ENCODE measurements around the gene PTTG1IP2.

PTTG1IP2 gene

GRCh38 chr7:90485734-90486316 is 16.4 kb downstream of the PTTG1IP2 start:
- Histone ChIP-seq H3K4me3 (ENCODE audit: low read depth in 1 of 2, low read length in 2 of 2) (no peak overlapping the region), H3K36me3 (ENCODE audit: insufficient read depth, low read length) (no peaks in the 10 kb centered on the region), H3K9me3 (ENCODE audit: low read length) (no peaks in the 10 kb centered on the region), H3K27me3 (ENCODE audit: control insufficient read depth in 1 of 2, insufficient read depth in 2 of 2, low read length in 2 of 2) (no peaks in the 10 kb centered on the region), H3K27ac (ENCODE audit: low read depth, low read length) (no peak overlapping the region), H3K9ac (ENCODE audit: low read length) (no peak overlapping the region), H3K4me1 (ENCODE audit: insufficient read depth, low read length) (no peaks in the 10 kb centered on the region)

GRCh38 chr7:90487808-90488207 is 18.4 kb downstream of the PTTG1IP2 start:
- Histone ChIP-seq H3K4me3 (ENCODE audit: low read depth in 1 of 2, low read length in 2 of 2) (no peak overlapping the region), H3K36me3 (ENCODE audit: insufficient read depth, low read length) (no peaks in the 10 kb centered on the region), H3K4me1 (ENCODE audit: insufficient read depth, low read length) (no peaks in the 10 kb centered on the region), H3K27me3 (ENCODE audit: control insufficient read depth in 1 of 2, insufficient read depth in 2 of 2, low read length in 2 of 2) (no peaks in the 10 kb centered on the region), H3K9ac (ENCODE audit: low read length) (no peak overlapping the region), H3K27ac (ENCODE audit: low read depth, low read length) (no peak overlapping the region), H3K9me3 (ENCODE audit: low read length) (no peaks in the 10 kb centered on the region)

- H3K9ac ChIP-seq (ENCODE audit: low read length), result no peak overlapping the region
- no peaks in the 10 kb centered on the region for H3K4me1 ChIP-seq (ENCODE audit: insufficient read depth, low read length)
- no peaks in the 10 kb centered on the region for H3K36me3 ChIP-seq (ENCODE audit: insufficient read depth, low read length)
- no peak overlapping the region for H3K4me3 ChIP-seq (ENCODE audit: low read depth in 1 of 2, low read length in 2 of 2)
- H3K9me3 ChIP-seq (ENCODE audit: low read length), result no peaks in the 10 kb centered on the region
- H3K27ac ChIP-seq (ENCODE audit: low read depth, low read length), result no peak overlapping the region
- no peaks in the 10 kb centered on the region for H3K27me3 ChIP-seq (ENCODE audit: control insufficient read depth in 1 of 2, insufficient read depth in 2 of 2, low read length in 2 of 2)
Observed at GRCh38 chr7:90488220-90488619, 18.8 kb downstream of the PTTG1IP2 start.

- Histone ChIP-seq H3K9me3 (ENCODE audit: low read length) (no peaks in the 10 kb centered on the region), H3K27ac (ENCODE audit: low read depth, low read length) (no peak overlapping the region), H3K4me3 (ENCODE audit: low read depth in 1 of 2, low read length in 2 of 2) (no peak overlapping the region), H3K9ac (ENCODE audit: low read length) (no peak overlapping the region), H3K4me1 (ENCODE audit: insufficient read depth, low read length) (no peaks in the 10 kb centered on the region), H3K27me3 (ENCODE audit: control insufficient read depth in 1 of 2, insufficient read depth in 2 of 2, low read length in 2 of 2) (no peaks in the 10 kb centered on the region), H3K36me3 (ENCODE audit: insufficient read depth, low read length) (no peaks in the 10 kb centered on the region)
Observed at GRCh38 chr7:90492250-90492649, 22.8 kb downstream of the PTTG1IP2 start.

GRCh38 chr7:90495241-90495640 is 25.8 kb downstream of the PTTG1IP2 start:
- Histone ChIP-seq H3K4me3 (ENCODE audit: low read depth in 1 of 2, low read length in 2 of 2) (no peak overlapping the region), H3K36me3 (ENCODE audit: insufficient read depth, low read length) (no peaks in the 10 kb centered on the region), H3K9me3 (ENCODE audit: low read length) (no peaks in the 10 kb centered on the region), H3K9ac (ENCODE audit: low read length) (no peak overlapping the region), H3K27me3 (ENCODE audit: control insufficient read depth in 1 of 2, insufficient read depth in 2 of 2, low read length in 2 of 2) (no peaks in the 10 kb centered on the region), H3K4me1 (ENCODE audit: insufficient read depth, low read length) (no peaks in the 10 kb centered on the region), H3K27ac (ENCODE audit: low read depth, low read length) (no peak overlapping the region)

GRCh38 chr7:90502539-90502938 is 33.1 kb downstream of the PTTG1IP2 start:
- no peaks in the 10 kb centered on the region for H3K27me3 ChIP-seq (ENCODE audit: control insufficient read depth in 1 of 2, insufficient read depth in 2 of 2, low read length in 2 of 2)
- no peak overlapping the region for H3K27ac ChIP-seq (ENCODE audit: low read depth, low read length)
- H3K4me1 ChIP-seq (ENCODE audit: insufficient read depth, low read length), result no peaks in the 10 kb centered on the region
- H3K9ac ChIP-seq (ENCODE audit: low read length), result no peak overlapping the region
- no peaks in the 10 kb centered on the region for H3K36me3 ChIP-seq (ENCODE audit: insufficient read depth, low read length)
- no peaks in the 10 kb centered on the region for H3K9me3 ChIP-seq (ENCODE audit: low read length)
- no peak overlapping the region for H3K4me3 ChIP-seq (ENCODE audit: low read depth in 1 of 2, low read length in 2 of 2)

- no peak overlapping the region for H3K9ac ChIP-seq (ENCODE audit: low read length)
- H3K4me3 ChIP-seq (ENCODE audit: low read depth in 1 of 2, low read length in 2 of 2), result no peak overlapping the region
- no peak overlapping the region for H3K27ac ChIP-seq (ENCODE audit: low read depth, low read length)
- H3K27me3 ChIP-seq (ENCODE audit: control insufficient read depth in 1 of 2, insufficient read depth in 2 of 2, low read length in 2 of 2), result no peaks in the 10 kb centered on the region
- H3K4me1 ChIP-seq (ENCODE audit: insufficient read depth, low read length), result no peaks in the 10 kb centered on the region
- H3K9me3 ChIP-seq (ENCODE audit: low read length), result no peaks in the 10 kb centered on the region
- no peaks in the 10 kb centered on the region for H3K36me3 ChIP-seq (ENCODE audit: insufficient read depth, low read length)
Observed at GRCh38 chr7:90503367-90503766, 33.9 kb downstream of the PTTG1IP2 start.

GRCh38 chr7:90507692-90508091 is 38.3 kb downstream of the PTTG1IP2 start:
- H3K9me3 ChIP-seq (ENCODE audit: low read length), result no peaks in the 10 kb centered on the region
- H3K9ac ChIP-seq (ENCODE audit: low read length), result no peak overlapping the region
- no peak overlapping the region for H3K4me3 ChIP-seq (ENCODE audit: low read depth in 1 of 2, low read length in 2 of 2)
- no peaks in the 10 kb centered on the region for H3K27me3 ChIP-seq (ENCODE audit: control insufficient read depth in 1 of 2, insufficient read depth in 2 of 2, low read length in 2 of 2)
- H3K36me3 ChIP-seq (ENCODE audit: insufficient read depth, low read length), result no peaks in the 10 kb centered on the region
- H3K27ac ChIP-seq (ENCODE audit: low read depth, low read length), result no peak overlapping the region
- H3K4me1 ChIP-seq (ENCODE audit: insufficient read depth, low read length), result no peaks in the 10 kb centered on the region

- no peaks in the 10 kb centered on the region for H3K36me3 ChIP-seq (ENCODE audit: insufficient read depth, low read length)
- H3K4me3 ChIP-seq (ENCODE audit: low read depth in 1 of 2, low read length in 2 of 2), result no peak overlapping the region
- no peaks in the 10 kb centered on the region for H3K9me3 ChIP-seq (ENCODE audit: low read length)
- H3K27me3 ChIP-seq (ENCODE audit: control insufficient read depth in 1 of 2, insufficient read depth in 2 of 2, low read length in 2 of 2), result no peaks in the 10 kb centered on the region
- H3K4me1 ChIP-seq (ENCODE audit: insufficient read depth, low read length), result no peaks in the 10 kb centered on the region
- no peak overlapping the region for H3K9ac ChIP-seq (ENCODE audit: low read length)
- no peak overlapping the region for H3K27ac ChIP-seq (ENCODE audit: low read depth, low read length)
Observed at GRCh38 chr7:90511776-90512175, 42.3 kb downstream of the PTTG1IP2 start.

- Histone ChIP-seq H3K4me1 (ENCODE audit: insufficient read depth, low read length) (no peaks in the 10 kb centered on the region), H3K27ac (ENCODE audit: low read depth, low read length) (no peak overlapping the region), H3K27me3 (ENCODE audit: control insufficient read depth in 1 of 2, insufficient read depth in 2 of 2, low read length in 2 of 2) (no peaks in the 10 kb centered on the region), H3K9ac (ENCODE audit: low read length) (no peak overlapping the region), H3K4me3 (ENCODE audit: low read depth in 1 of 2, low read length in 2 of 2) (no peak overlapping the region), H3K9me3 (ENCODE audit: low read length) (no peaks in the 10 kb centered on the region), H3K36me3 (ENCODE audit: insufficient read depth, low read length) (no peaks in the 10 kb centered on the region)
Observed at GRCh38 chr7:90512821-90513254, 43.4 kb downstream of the PTTG1IP2 start.

- H3K27ac ChIP-seq (ENCODE audit: low read depth, low read length), result no peak overlapping the region
- no peaks in the 10 kb centered on the region for H3K36me3 ChIP-seq (ENCODE audit: insufficient read depth, low read length)
- no peaks in the 10 kb centered on the region for H3K27me3 ChIP-seq (ENCODE audit: control insufficient read depth in 1 of 2, insufficient read depth in 2 of 2, low read length in 2 of 2)
- no peaks in the 10 kb centered on the region for H3K4me1 ChIP-seq (ENCODE audit: insufficient read depth, low read length)
- no peaks in the 10 kb centered on the region for H3K9me3 ChIP-seq (ENCODE audit: low read length)
- H3K9ac ChIP-seq (ENCODE audit: low read length), result no peak overlapping the region
- no peak overlapping the region for H3K4me3 ChIP-seq (ENCODE audit: low read depth in 1 of 2, low read length in 2 of 2)
Observed at GRCh38 chr7:90516257-90516656, 46.8 kb downstream of the PTTG1IP2 start.

GRCh38 chr7:90518630-90519029 is 49.2 kb downstream of the PTTG1IP2 start:
- Histone ChIP-seq H3K27me3 (ENCODE audit: control insufficient read depth in 1 of 2, insufficient read depth in 2 of 2, low read length in 2 of 2) (no peaks in the 10 kb centered on the region), H3K36me3 (ENCODE audit: insufficient read depth, low read length) (no peaks in the 10 kb centered on the region), H3K9ac (ENCODE audit: low read length) (no peak overlapping the region), H3K4me3 (ENCODE audit: low read depth in 1 of 2, low read length in 2 of 2) (no peak overlapping the region), H3K4me1 (ENCODE audit: insufficient read depth, low read length) (no peaks in the 10 kb centered on the region), H3K27ac (ENCODE audit: low read depth, low read length) (no peak overlapping the region), H3K9me3 (ENCODE audit: low read length) (no peaks in the 10 kb centered on the region)

All from muscle layer of colon (tissue), 2 donors.